ENCODE measurements around the gene RPL39.

The RPL39 gene

DNA sequence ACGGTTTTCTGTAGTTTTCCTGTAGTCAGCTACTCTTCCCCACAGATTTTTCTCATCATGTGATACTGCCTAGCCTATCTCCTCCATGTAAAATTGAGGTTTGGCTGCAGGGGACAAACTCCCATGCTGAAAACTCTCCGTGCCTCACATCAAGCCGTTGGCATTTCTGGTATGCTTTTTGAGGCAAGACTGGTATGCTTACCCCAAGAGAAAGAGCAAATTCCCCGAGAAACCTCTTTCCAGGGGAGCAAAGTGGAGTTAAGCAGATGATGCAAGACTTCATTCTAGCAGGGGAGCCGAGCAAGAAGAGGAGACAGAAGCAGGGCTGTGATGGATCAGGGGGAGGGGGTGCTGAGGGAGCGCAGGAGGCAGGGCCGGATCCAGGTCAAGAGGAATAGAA is 28.2 kb downstream of the RPL39 start:
- TF ChIP-seq, protein P1, sequence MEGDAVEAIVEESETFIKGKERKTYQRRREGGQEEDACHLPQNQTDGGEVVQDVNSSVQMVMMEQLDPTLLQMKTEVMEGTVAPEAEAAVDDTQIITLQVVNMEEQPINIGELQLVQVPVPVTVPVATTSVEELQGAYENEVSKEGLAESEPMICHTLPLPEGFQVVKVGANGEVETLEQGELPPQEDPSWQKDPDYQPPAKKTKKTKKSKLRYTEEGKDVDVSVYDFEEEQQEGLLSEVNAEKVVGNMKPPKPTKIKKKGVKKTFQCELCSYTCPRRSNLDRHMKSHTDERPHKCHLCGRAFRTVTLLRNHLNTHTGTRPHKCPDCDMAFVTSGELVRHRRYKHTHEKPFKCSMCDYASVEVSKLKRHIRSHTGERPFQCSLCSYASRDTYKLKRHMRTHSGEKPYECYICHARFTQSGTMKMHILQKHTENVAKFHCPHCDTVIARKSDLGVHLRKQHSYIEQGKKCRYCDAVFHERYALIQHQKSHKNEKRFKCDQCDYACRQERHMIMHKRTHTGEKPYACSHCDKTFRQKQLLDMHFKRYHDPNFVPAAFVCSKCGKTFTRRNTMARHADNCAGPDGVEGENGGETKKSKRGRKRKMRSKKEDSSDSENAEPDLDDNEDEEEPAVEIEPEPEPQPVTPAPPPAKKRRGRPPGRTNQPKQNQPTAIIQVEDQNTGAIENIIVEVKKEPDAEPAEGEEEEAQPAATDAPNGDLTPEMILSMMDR (conservative IDR thresholded peaks at IDR 0.05; ENCODE audit: low read depth) = no peak
- POLR2A ChIA-PET (ENCODE audit: low non-redundant PET) = no interaction called here
- CTCF ChIA-PET = interaction anchor here (0.6 kb wide), 1 partner anchor 19 kb away, joined by 3 read pairs; no protein-coding TSS in a partner anchor
- no peak overlapping the region for H3K27ac ChIP-seq
- DNase-seq (ENCODE audit: low spot score) = no peak

DNA sequence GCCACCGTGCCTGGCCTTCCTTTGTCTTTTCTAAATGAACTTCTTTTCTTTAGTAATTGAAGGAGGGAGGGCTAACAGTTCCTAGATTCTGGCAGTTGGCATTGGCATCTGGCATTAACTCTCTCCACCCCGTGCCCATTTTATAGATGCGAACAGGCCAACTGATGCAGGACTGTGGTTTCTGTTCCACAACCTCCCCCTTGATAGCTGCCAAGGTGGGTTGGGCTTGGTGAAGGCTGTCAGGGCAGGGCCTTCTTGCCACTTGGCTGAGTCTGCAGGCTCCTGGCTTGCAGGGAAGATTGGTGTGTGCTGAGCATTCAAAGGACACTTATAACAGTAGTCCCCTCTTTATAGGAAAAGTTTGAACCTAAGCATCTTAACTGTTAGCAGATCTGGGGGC is 28.7 kb downstream of the RPL39 start:
- CTCF ChIA-PET = interaction anchor here (0.6 kb wide), 1 partner anchor 18 kb away, joined by 3 read pairs; no protein-coding TSS in a partner anchor
- DNase-seq (ENCODE audit: low spot score) = no peak
- TF ChIP-seq, protein P1 (conservative IDR thresholded peaks at IDR 0.05; ENCODE audit: low read depth) = no peak
- POLR2A ChIA-PET (ENCODE audit: low non-redundant PET) = no interaction called here
- no peak overlapping the region for H3K27ac ChIP-seq

- no peak for DNase-seq (ENCODE audit: low spot score)
- TF ChIP-seq, protein P1 (conservative IDR thresholded peaks at IDR 0.05; ENCODE audit: low read depth) = no peak
- H3K27ac ChIP-seq = no peak overlapping the region
- ChIA-PET POLR2A (ENCODE audit: low non-redundant PET) (interaction anchor here (0.6 kb wide), 1 partner anchor 119 kb away, joined by 3 read pairs; no protein-coding TSS in a partner anchor), CTCF (interaction anchor here (0.6 to 1.0 kb wide), 2 partner anchors 244 to 375 kb away, joined by 3 to 9 read pairs; no protein-coding TSS in a partner anchor)
Observed at GRCh38 chrX:119760026-119760877, 31.2 kb downstream of the RPL39 start.

- ChIA-PET CTCF (interaction anchor here (0.8 to 1.3 kb wide), 3 partner anchors 21 to 243 kb away, joined by 3 to 5 read pairs (median 3); no protein-coding TSS in a partner anchor), POLR2A (ENCODE audit: low non-redundant PET) (no interaction called here)
- no peak overlapping the region for H3K27ac ChIP-seq
Observed at GRCh38 chrX:119759248-119759766, 32.1 kb downstream of the RPL39 start.

GRCh38 chrX:119758731-119759247 is 32.6 kb downstream of the RPL39 start:
- DNase-seq (ENCODE audit: low spot score) = no peak
- H3K27ac ChIP-seq = no peak overlapping the region
- TF ChIP-seq, protein P1 (conservative IDR thresholded peaks at IDR 0.05; ENCODE audit: low read depth) = no peak
- POLR2A ChIA-PET (ENCODE audit: low non-redundant PET) = interaction anchor here (1.1 kb wide), 1 partner anchor 153 kb away, joined by 3 read pairs; no protein-coding TSS in a partner anchor
- CTCF ChIA-PET = interaction anchor here (0.7 to 1.3 kb wide), 3 partner anchors 21 to 127 kb away, joined by 3 to 5 read pairs (median 3); no protein-coding TSS in a partner anchor

More at GRCh38 chrX:119759248-119759766, 32.1 kb downstream of the RPL39 start:
- DNase-seq (ENCODE audit: low spot score) = no peak
- TF ChIP-seq, protein P1 (conservative IDR thresholded peaks at IDR 0.05; ENCODE audit: low read depth) = no peak
